H9 (cell line): ENCODE measurements around the gene MMP24OS. TPM values are rescaled to one million over a fixed set of nuclear protein-coding genes. Genes with fewer than 3 reads are reported as not detected.

Experiments
- DNase-seq: peaks from one replicate; pipeline ENCODE4 v3.0.0-alpha.2; 2017
- H2AFZ ChIP-seq: one replicate; pipeline ENCODE4 v1.6.1; 2013; ENCODE audit warnings: mild to moderate bottlenecking, low read length, control low read depth, moderate library complexity
- H2AK5ac ChIP-seq: 2 replicates; pipeline ENCODE4 v1.6.1; 2013; ENCODE audit warnings: low read length, control low read depth, mixed read lengths; ENCODE audit not compliant: insufficient read length
- H2BK120ac ChIP-seq: one replicate; pipeline ENCODE4 v1.6.1; 2013; ENCODE audit warnings: low read depth, mild to moderate bottlenecking, low read length, control low read depth, inconsistent platforms; ENCODE audit not compliant: poor library complexity, severe bottlenecking
- H2BK12ac ChIP-seq: 2 replicates; pipeline ENCODE4 v1.6.1; 2013; ENCODE audit warnings: low read length, control low read depth, mixed read lengths, low read depth; ENCODE audit not compliant: insufficient read length
- H2BK15ac ChIP-seq: 2 replicates; pipeline ENCODE4 v1.6.1; 2013; ENCODE audit warnings: low read depth, low read length, control low read depth
- H2BK20ac ChIP-seq: one replicate; pipeline ENCODE4 v1.6.1; 2013; ENCODE audit warnings: low read depth, mild to moderate bottlenecking, low read length, control low read depth, inconsistent platforms; ENCODE audit not compliant: poor library complexity, severe bottlenecking
- H2BK5ac ChIP-seq: 2 replicates; pipeline ENCODE4 v1.6.1; 2013; ENCODE audit warnings: low read length, control low read depth, mixed read lengths; ENCODE audit not compliant: insufficient read length
- H3K14ac ChIP-seq: 2 replicates; pipeline ENCODE4 v1.6.1; 2013; ENCODE audit warnings: low read length, control low read depth; ENCODE audit not compliant: insufficient read depth
- H3K18ac ChIP-seq: 2 replicates; pipeline ENCODE4 v1.6.1; 2013; ENCODE audit warnings: low read depth, mild to moderate bottlenecking, mixed read lengths, low read length, control low read depth; ENCODE audit not compliant: insufficient read length
- H3K23ac ChIP-seq: 2 replicates; pipeline ENCODE4 v1.6.1; 2013; ENCODE audit warnings: low read length, control low read depth, mixed read lengths, low read depth; ENCODE audit not compliant: insufficient read length
- H3K23me2 ChIP-seq: 2 replicates; pipeline ENCODE4 v1.6.1; 2013; ENCODE audit warnings: low read depth, mild to moderate bottlenecking, mixed read lengths, low read length, control low read depth; ENCODE audit not compliant: insufficient read length, poor library complexity, severe bottlenecking
- H3K27ac ChIP-seq: 2 replicates; pipeline ENCODE4 v1.5.1; 2013; ENCODE audit warnings: low read length, control low read depth, mixed read lengths, low read depth; ENCODE audit not compliant: insufficient read length
- H3K27me3 ChIP-seq: 2 replicates; pipeline ENCODE4 v1.6.1; 2013; ENCODE audit warnings: low read length, control low read depth, inconsistent platforms; ENCODE audit not compliant: insufficient read depth
- H3K4ac ChIP-seq: 2 replicates; pipeline ENCODE4 v1.6.1; 2013; ENCODE audit warnings: low read depth, mild to moderate bottlenecking, control low read depth, inconsistent platforms, low read length, moderate library complexity
- H3K4me1 ChIP-seq: 2 replicates; pipeline ENCODE4 v1.6.1; 2013; ENCODE audit warnings: low read length, control low read depth, inconsistent platforms; ENCODE audit not compliant: insufficient read depth
- H3K4me2 ChIP-seq: 2 replicates; pipeline ENCODE4 v1.6.1; 2013; ENCODE audit warnings: low read length, control low read depth, mixed read lengths; ENCODE audit not compliant: insufficient read length, insufficient read depth
- H3K56ac ChIP-seq: 2 replicates; pipeline ENCODE4 v1.6.1; 2013; ENCODE audit warnings: low read depth, mild to moderate bottlenecking, mixed read lengths, low read length, control low read depth; ENCODE audit not compliant: insufficient read length
- H3K79me1 ChIP-seq: 2 replicates; pipeline ENCODE4 v1.6.1; 2013; ENCODE audit warnings: low read depth, mild to moderate bottlenecking, moderate library complexity, low read length, control low read depth, inconsistent platforms; ENCODE audit not compliant: insufficient read depth, poor library complexity, severe bottlenecking
- H3K79me2 ChIP-seq: 2 replicates; pipeline ENCODE4 v1.6.1; 2013; ENCODE audit warnings: low read length, control low read depth, inconsistent platforms; ENCODE audit not compliant: insufficient read depth
- H3K9ac ChIP-seq: 2 replicates; pipeline ENCODE4 v1.6.1; 2013; ENCODE audit warnings: low read length, control low read depth, mixed read lengths; ENCODE audit not compliant: insufficient read length; ENCODE audit errors: extremely low read depth
- H3K9me3 ChIP-seq: one replicate; pipeline ENCODE4 v1.6.1; 2013; ENCODE audit warnings: low read depth, low read length, inconsistent platforms; ENCODE audit not compliant: control insufficient read depth
- H3T11ph ChIP-seq: one replicate; pipeline ENCODE4 v1.6.1; 2013; ENCODE audit warnings: mild to moderate bottlenecking, low read length, control low read depth, inconsistent platforms
- H4K20me1 ChIP-seq: one replicate; pipeline ENCODE4 v1.6.1; 2013; ENCODE audit not compliant: control insufficient read depth, insufficient read length, insufficient read depth
- H4K5ac ChIP-seq: 2 replicates; pipeline ENCODE4 v1.6.1; 2013; ENCODE audit warnings: low read depth, mild to moderate bottlenecking, mixed read lengths, low read length, control low read depth; ENCODE audit not compliant: insufficient read length
- H4K8ac ChIP-seq: replicated peaks from 2 replicates; pipeline ENCODE4 v1.6.1; 2013; ENCODE audit warnings: low read length, control low read depth, mixed read lengths, low read depth; ENCODE audit not compliant: insufficient read length
- H4K91ac ChIP-seq: 2 replicates; pipeline ENCODE4 v1.6.1; 2013; ENCODE audit warnings: low read depth, mild to moderate bottlenecking, moderate library complexity, mixed read lengths, low read length, control low read depth; ENCODE audit not compliant: insufficient read length
- H3K27ac Mint-ChIP-seq, 3 experiments: 2 replicates in 2 of 3; 3 replicates in 1 of 3; pipeline ENCODE4 v1.8.0; 2020 to 2021; ENCODE audit warnings: mixed read lengths in 3 of 3, mild to moderate bottlenecking in 1 of 3, moderate library complexity in 1 of 3
- H3K27me3 Mint-ChIP-seq: 2 replicates; pipeline ENCODE4 v1.8.0; 2021; ENCODE audit warnings: low read depth, mild to moderate bottlenecking, moderate library complexity, mixed read lengths
- H3K36me3 Mint-ChIP-seq, 3 experiments: 2 replicates in 2 of 3; 3 replicates in 1 of 3; pipeline ENCODE4 v1.8.0; 2020 to 2021; ENCODE audit warnings: low read depth in 3 of 3, mixed read lengths in 3 of 3; ENCODE audit not compliant: insufficient read depth in 1 of 3
- H3K4me1 Mint-ChIP-seq, 2 experiments: 2 replicates each; pipeline ENCODE4 v1.8.0; 2020; ENCODE audit warnings: mixed read lengths in 2 of 2
- H3K4me3 Mint-ChIP-seq, 2 experiments: 2 replicates in 1 of 2; 3 replicates in 1 of 2; pipeline ENCODE4 v1.8.0; 2020 to 2021; ENCODE audit warnings: mild to moderate bottlenecking in 2 of 2, mixed read lengths in 2 of 2, moderate library complexity in 1 of 2
- H3K9me3 Mint-ChIP-seq, 2 experiments: 2 replicates in 1 of 2; 3 replicates in 1 of 2; pipeline ENCODE4 v1.8.0; 2020; ENCODE audit warnings: mild to moderate bottlenecking in 2 of 2, mixed read lengths in 2 of 2, moderate library complexity in 1 of 2
- WGBS: extraction: QIAGEN DNeasy Blood & Tissue Kit; methylation state at CpG from one replicate; pipeline ENCODE4 v1.1.7; 2013; ENCODE audit warnings: missing lambda C conversion rate, low lambda C conversion rate, mixed read lengths; ENCODE audit not compliant: insufficient read length; ENCODE audit errors: extremely low coverage; 5-methylcytosine and 5-hydroxymethylcytosine counted together
- total RNA-seq: library from RNA; stranded (reverse); gene quantifications from 2 replicates; pipeline ENCODE4 v1.2.1, GENCODE V29; 2021
- TF ChIP-seq, protein P1 (sequence below): fragments of 200-600 bp; sonication (generic); conservative IDR thresholded peaks from 3 replicates; pipeline ENCODE4 v1.8.0; 2021; ENCODE audit warnings: antibody characterized with exemption, mild to moderate bottlenecking

Gene MMP24OS
- total RNA-seq, 1 experiment from 2014 or later = 43.8 TPM

DNA sequence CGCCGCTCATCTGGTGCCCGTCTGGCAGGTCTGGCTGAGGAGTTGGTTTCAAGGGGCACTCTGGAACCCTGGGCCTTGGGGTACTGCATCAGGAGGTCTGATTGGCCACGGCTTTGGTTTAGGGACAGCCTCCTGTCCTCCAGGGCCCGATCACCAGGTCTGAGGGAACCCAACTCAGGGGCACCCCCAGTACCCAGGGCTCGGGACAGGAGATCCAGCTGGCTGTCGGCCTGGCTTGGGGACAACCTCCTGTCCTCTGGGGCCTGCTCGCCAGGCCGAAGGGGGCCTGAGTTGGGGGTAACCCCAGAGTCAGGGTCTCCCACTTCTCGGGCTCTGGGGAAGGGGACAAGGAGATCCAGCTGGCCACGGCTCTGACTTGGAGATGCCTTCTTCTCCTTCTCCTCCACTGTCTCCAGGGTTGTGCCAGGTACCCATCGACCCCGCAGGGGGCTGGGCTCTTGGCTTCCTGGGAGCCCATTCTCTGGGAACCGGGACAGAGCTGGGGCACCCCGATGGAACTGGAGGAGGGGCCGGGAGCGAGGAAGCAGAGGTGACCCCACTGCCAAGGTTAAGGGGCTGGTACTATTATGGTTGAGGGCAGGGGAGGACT lies 9.1 kb upstream of the MMP24OS start:
- no peak overlapping the region for H4K5ac ChIP-seq
- Mint-ChIP-seq H3K4me1 (peaks cover 18 to 20% of the 10 kb centered on the region in 2 experiments), H3K9me3 (no peaks in the 10 kb centered on the region), H3K27me3 (peaks cover 7% of the 10 kb centered on the region), H3K36me3 (peaks cover 4 to 19% (median 16%) of the 10 kb centered on the region in 3 experiments), H3K27ac (no peak overlapping the region), H3K4me3 (no peak overlapping the region)
- peaks cover 11% of the 10 kb centered on the region for H3K79me2 ChIP-seq
- no peak overlapping the region for H3T11ph ChIP-seq
- no peak overlapping the region for H2BK12ac ChIP-seq
- H2BK15ac ChIP-seq = no peak overlapping the region
- no peak overlapping the region for H3K4ac ChIP-seq
- WGBS = no CpG with 5 or more reads among the region's 17 CpGs
- no peak for DNase-seq
- no peaks in the 10 kb centered on the region for H3K79me1 ChIP-seq
- H3K56ac ChIP-seq = no peak overlapping the region
- no peak overlapping the region for H3K27ac ChIP-seq
- no peak overlapping the region for H3K18ac ChIP-seq
- no peak overlapping the region for H4K91ac ChIP-seq
- H3K4me2 ChIP-seq = no peak overlapping the region
- H4K8ac ChIP-seq = no peak overlapping the region
- H3K27me3 ChIP-seq = no peaks in the 10 kb centered on the region
- H3K9me3 ChIP-seq = no peaks in the 10 kb centered on the region
- H2BK5ac ChIP-seq = no peak overlapping the region
- H4K20me1 ChIP-seq = no peaks in the 10 kb centered on the region
- no peak overlapping the region for H3K14ac ChIP-seq
- H3K23ac ChIP-seq = no peak overlapping the region
- H3K23me2 ChIP-seq = peaks cover 4% of the 10 kb centered on the region
- H3K9ac ChIP-seq = no peak overlapping the region
- no peak overlapping the region for H2BK20ac ChIP-seq
- H2AK5ac ChIP-seq = no peak overlapping the region
- peaks cover 7% of the 10 kb centered on the region for H3K4me1 ChIP-seq
- TF ChIP-seq, protein P1, sequence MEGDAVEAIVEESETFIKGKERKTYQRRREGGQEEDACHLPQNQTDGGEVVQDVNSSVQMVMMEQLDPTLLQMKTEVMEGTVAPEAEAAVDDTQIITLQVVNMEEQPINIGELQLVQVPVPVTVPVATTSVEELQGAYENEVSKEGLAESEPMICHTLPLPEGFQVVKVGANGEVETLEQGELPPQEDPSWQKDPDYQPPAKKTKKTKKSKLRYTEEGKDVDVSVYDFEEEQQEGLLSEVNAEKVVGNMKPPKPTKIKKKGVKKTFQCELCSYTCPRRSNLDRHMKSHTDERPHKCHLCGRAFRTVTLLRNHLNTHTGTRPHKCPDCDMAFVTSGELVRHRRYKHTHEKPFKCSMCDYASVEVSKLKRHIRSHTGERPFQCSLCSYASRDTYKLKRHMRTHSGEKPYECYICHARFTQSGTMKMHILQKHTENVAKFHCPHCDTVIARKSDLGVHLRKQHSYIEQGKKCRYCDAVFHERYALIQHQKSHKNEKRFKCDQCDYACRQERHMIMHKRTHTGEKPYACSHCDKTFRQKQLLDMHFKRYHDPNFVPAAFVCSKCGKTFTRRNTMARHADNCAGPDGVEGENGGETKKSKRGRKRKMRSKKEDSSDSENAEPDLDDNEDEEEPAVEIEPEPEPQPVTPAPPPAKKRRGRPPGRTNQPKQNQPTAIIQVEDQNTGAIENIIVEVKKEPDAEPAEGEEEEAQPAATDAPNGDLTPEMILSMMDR = no peak
- H2BK120ac ChIP-seq = no peak overlapping the region
- no peak overlapping the region for H2AFZ ChIP-seq
